ENCODE results near the gene NCAM2. TPM values are rescaled to one million over a fixed set of nuclear protein-coding genes. Genes with fewer than 3 reads are reported as not detected.
A peak's percentile ranks its signal among the peaks of the same experiment; 100 is the strongest.

Gene NCAM2
- total and polyA plus RNA-seq, 4 donors: 0.45 to 11.7 (median 5.8) TPM

- no peak for TF ChIP-seq CTCF (IDR thresholded peaks at IDR 0.05; ENCODE audit: control extremely low read depth, extremely low read depth)
- Histone ChIP-seq H3K9me3 (ENCODE audit: control insufficient read depth in 4 of 4, insufficient read depth in 3 of 4, low read length in 3 of 4) (no peaks in the 10 kb centered on the region), H3K4me3 (no peak overlapping the region), H3K36me3 (ENCODE audit: control insufficient read depth in 4 of 4, insufficient read depth in 4 of 4, low read length in 4 of 4) (no peaks in the 10 kb centered on the region), H3K27me3 (ENCODE audit: control insufficient read depth in 3 of 3, insufficient read depth in 3 of 3, low read length in 2 of 3) (peaks cover 0 to 7% (median 0%) of the 10 kb centered on the region in 3 donors), H3K27ac (ENCODE audit: low read depth in 1 of 2, low read length in 1 of 2) (no peak overlapping the region), H3K9ac (ENCODE audit: insufficient read depth in 1 of 2, low read length in 2 of 2) (no peak overlapping the region), H3K4me1 (ENCODE audit: control insufficient read depth in 5 of 5, insufficient read depth in 5 of 5, low read length in 5 of 5) (peaks cover 0 to 19% (median 5%) of the 10 kb centered on the region in 5 donors)
- WGBS, 2 donors: 34 to 36% methylated on average over 5 of the region's 5 CpGs
- peak in 2 of 3 donors; percentile 15 to 22 for DNase-seq
- no peak for ATAC-seq (ENCODE audit: insufficient read depth, low FRiP score)
Measured at GRCh38 chr21:20998886-20999285, 677 bp downstream of the NCAM2 start.

- Histone ChIP-seq H3K36me3 (ENCODE audit: control insufficient read depth in 4 of 4, insufficient read depth in 4 of 4, low read length in 4 of 4) (no peaks in the 10 kb centered on the region), H3K27me3 (ENCODE audit: control insufficient read depth in 3 of 3, insufficient read depth in 3 of 3, low read length in 2 of 3) (peaks cover 0 to 7% (median 0%) of the 10 kb centered on the region in 3 donors), H3K27ac (ENCODE audit: low read depth in 1 of 2, low read length in 1 of 2) (no peak overlapping the region), H3K9ac (ENCODE audit: insufficient read depth in 1 of 2, low read length in 2 of 2) (no peak overlapping the region), H3K9me3 (ENCODE audit: control insufficient read depth in 4 of 4, insufficient read depth in 3 of 4, low read length in 3 of 4) (no peaks in the 10 kb centered on the region), H3K4me3 (no peak overlapping the region), H3K4me1 (ENCODE audit: control insufficient read depth in 5 of 5, insufficient read depth in 5 of 5, low read length in 5 of 5) (peaks cover 0 to 19% (median 5%) of the 10 kb centered on the region in 5 donors)
- ATAC-seq (ENCODE audit: insufficient read depth, low FRiP score) (no peak), DNase-seq (peak; percentile 61 to 78 (median 77))
- TF ChIP-seq CTCF (IDR thresholded peaks at IDR 0.05; ENCODE audit: control extremely low read depth, extremely low read depth): peak; percentile 49
- WGBS, 2 donors: 22 to 25% methylated on average over 3 of the region's 3 CpGs
Measured at GRCh38 chr21:20999659-21000058, 1.4 kb downstream of the NCAM2 start.

GRCh38 chr21:21000591-21001175, 2.5 kb downstream of the NCAM2 start:
- ATAC-seq (ENCODE audit: insufficient read depth, low FRiP score) (no peak), DNase-seq (no peak)
- Histone ChIP-seq H3K9me3 (ENCODE audit: control insufficient read depth in 4 of 4, insufficient read depth in 3 of 4, low read length in 3 of 4) (no peaks in the 10 kb centered on the region), H3K27ac (ENCODE audit: low read depth in 1 of 2, low read length in 1 of 2) (no peak overlapping the region), H3K4me1 (ENCODE audit: control insufficient read depth in 5 of 5, insufficient read depth in 5 of 5, low read length in 5 of 5) (peaks cover 0 to 19% (median 5%) of the 10 kb centered on the region in 5 donors), H3K9ac (ENCODE audit: insufficient read depth in 1 of 2, low read length in 2 of 2) (no peak overlapping the region), H3K36me3 (ENCODE audit: control insufficient read depth in 4 of 4, insufficient read depth in 4 of 4, low read length in 4 of 4) (no peaks in the 10 kb centered on the region), H3K4me3 (no peak overlapping the region), H3K27me3 (ENCODE audit: control insufficient read depth in 3 of 3, insufficient read depth in 3 of 3, low read length in 2 of 3) (peaks cover 0 to 7% (median 0%) of the 10 kb centered on the region in 3 donors)
- 59 to 73% methylated on average over 3 of the region's 3 CpGs for WGBS, 2 donors
- no peak for TF ChIP-seq CTCF (IDR thresholded peaks at IDR 0.05; ENCODE audit: control extremely low read depth, extremely low read depth)
